ENCODE data around the gene FLT3. TPM values are rescaled to one million over a fixed set of nuclear protein-coding genes. Genes with fewer than 3 reads are reported as not detected.

FLT3 gene
- total and polyA plus RNA-seq, 2 of the 13 experiments (the other 11 are each of a cell fraction or from before 2014, with no cell fraction given): not detected

DNA sequence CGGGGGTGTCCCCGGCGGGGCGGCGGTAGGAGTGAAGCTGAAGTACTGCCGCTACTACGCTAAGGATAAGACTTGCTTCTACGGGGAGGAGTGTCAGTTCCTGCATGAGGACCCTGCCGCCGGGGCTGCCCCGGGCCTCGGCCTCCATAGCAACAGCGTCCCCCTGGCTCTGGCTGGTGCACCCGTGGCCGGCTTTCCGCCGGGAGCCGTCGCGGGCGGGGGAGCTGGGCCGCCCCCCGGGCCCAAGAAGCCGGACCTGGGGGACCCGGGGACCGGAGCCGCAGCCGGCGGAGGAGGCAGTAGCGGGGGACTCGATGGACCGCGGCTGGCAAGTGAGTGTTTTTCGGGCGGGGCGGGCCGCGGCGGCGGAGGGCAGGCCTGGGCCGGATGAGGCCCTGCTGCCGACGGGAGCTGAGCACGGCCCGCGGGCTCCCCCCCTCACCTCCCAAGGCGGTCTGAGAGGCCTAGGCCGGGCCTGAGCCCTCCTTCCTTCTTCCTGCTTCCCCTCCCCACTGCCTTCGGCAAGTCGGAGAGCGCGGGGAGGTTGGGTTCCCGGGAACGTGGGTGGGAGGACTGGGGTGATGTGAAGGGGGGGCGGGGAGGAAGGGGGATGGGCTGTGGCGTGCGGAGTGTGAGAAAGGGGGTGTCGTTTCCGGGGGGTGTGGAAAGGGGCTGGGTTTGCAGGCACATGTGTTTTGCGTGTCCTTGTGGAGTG, 38.5 kb upstream of the FLT3 start (continued):
- no peak for TF ChIP-seq ZBTB44 (CRISPR knock-in tag; IDR thresholded peaks at IDR 0.05)
- TF ChIP-seq GABPA (IDR thresholded peaks at IDR 0.05; ENCODE audit: low read depth, low read length): no peak; the same call in none of the 2 replicates
- TF ChIP-seq GABPA (CRISPR knock-in tag; IDR thresholded peaks at IDR 0.05; ENCODE audit: low read depth): peak; percentile 76
- no peak for TF ChIP-seq ZNF564 (CRISPR knock-in tag; IDR thresholded peaks at IDR 0.05)
- no peak for TF ChIP-seq KDM1A (CRISPR knock-in tag; IDR thresholded peaks at IDR 0.05)
- no peak for TF ChIP-seq SIN3B (IDR thresholded peaks at IDR 0.05; ENCODE audit: low read length)
- no peak for TF ChIP-seq ZNF274 (CRISPR knock-in tag; IDR thresholded peaks at IDR 0.05)
- TF ChIP-seq GRHL1 (CRISPR knock-in tag; conservative IDR thresholded peaks at IDR 0.05): no peak
- TF ChIP-seq SATB2 (CRISPR knock-in tag; IDR thresholded peaks at IDR 0.05): no peak
- no peak for TF ChIP-seq SCMH1 (CRISPR knock-in tag; IDR thresholded peaks at IDR 0.05; ENCODE audit: borderline replicate concordance)
- TF ChIP-seq NFIB (CRISPR knock-in tag; IDR thresholded peaks at IDR 0.05; ENCODE audit: borderline replicate concordance): no peak
- no peak for TF ChIP-seq ZNF576 (CRISPR knock-in tag; IDR thresholded peaks at IDR 0.05)
- TF ChIP-seq NCOA1 (CRISPR knock-in tag; IDR thresholded peaks at IDR 0.05): no peak
- TF ChIP-seq, protein P1, sequence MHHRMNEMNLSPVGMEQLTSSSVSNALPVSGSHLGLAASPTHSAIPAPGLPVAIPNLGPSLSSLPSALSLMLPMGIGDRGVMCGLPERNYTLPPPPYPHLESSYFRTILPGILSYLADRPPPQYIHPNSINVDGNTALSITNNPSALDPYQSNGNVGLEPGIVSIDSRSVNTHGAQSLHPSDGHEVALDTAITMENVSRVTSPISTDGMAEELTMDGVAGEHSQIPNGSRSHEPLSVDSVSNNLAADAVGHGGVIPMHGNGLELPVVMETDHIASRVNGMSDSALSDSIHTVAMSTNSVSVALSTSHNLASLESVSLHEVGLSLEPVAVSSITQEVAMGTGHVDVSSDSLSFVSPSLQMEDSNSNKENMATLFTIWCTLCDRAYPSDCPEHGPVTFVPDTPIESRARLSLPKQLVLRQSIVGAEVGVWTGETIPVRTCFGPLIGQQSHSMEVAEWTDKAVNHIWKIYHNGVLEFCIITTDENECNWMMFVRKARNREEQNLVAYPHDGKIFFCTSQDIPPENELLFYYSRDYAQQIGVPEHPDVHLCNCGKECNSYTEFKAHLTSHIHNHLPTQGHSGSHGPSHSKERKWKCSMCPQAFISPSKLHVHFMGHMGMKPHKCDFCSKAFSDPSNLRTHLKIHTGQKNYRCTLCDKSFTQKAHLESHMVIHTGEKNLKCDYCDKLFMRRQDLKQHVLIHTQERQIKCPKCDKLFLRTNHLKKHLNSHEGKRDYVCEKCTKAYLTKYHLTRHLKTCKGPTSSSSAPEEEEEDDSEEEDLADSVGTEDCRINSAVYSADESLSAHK (CRISPR knock-in tag; IDR thresholded peaks at IDR 0.05; ENCODE audit: borderline replicate concordance): no peak
- TF ChIP-seq GABPB1 (CRISPR knock-in tag; IDR thresholded peaks at IDR 0.05): peak; percentile 34
- TF ChIP-seq FOXK1 (CRISPR knock-in tag; IDR thresholded peaks at IDR 0.05; ENCODE audit: borderline replicate concordance, low read depth): no peak
- TF ChIP-seq FOXP1 (IDR thresholded peaks at IDR 0.05): no peak
- TF ChIP-seq FOXP1 (CRISPR knock-in tag; IDR thresholded peaks at IDR 0.05): no peak
- TF ChIP-seq SP140L (CRISPR knock-in tag; IDR thresholded peaks at IDR 0.05; ENCODE audit: borderline replicate concordance): no peak
- TF ChIP-seq, protein P2, sequence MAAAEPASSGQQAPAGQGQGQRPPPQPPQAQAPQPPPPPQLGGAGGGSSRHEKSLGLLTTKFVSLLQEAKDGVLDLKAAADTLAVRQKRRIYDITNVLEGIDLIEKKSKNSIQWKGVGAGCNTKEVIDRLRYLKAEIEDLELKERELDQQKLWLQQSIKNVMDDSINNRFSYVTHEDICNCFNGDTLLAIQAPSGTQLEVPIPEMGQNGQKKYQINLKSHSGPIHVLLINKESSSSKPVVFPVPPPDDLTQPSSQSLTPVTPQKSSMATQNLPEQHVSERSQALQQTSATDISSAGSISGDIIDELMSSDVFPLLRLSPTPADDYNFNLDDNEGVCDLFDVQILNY (CRISPR knock-in tag; conservative IDR thresholded peaks at IDR 0.05): no peak
- no peak for TF ChIP-seq HNRNPUL1 (IDR thresholded peaks at IDR 0.05; ENCODE audit: low read depth, low read length)
- TF ChIP-seq ZNF136 (CRISPR knock-in tag; IDR thresholded peaks at IDR 0.05; ENCODE audit: low read depth): no peak
- TF ChIP-seq ZNF557 (CRISPR knock-in tag; IDR thresholded peaks at IDR 0.05): no peak
- no peak for TF ChIP-seq ZFP36 (IDR thresholded peaks at IDR 0.05; ENCODE audit: borderline replicate concordance, low read depth, low read length, partially characterized antibody)
- no peak for TF ChIP-seq NBN (conservative IDR thresholded peaks at IDR 0.05)
- no peak for TF ChIP-seq CEBPG (CRISPR knock-in tag; IDR thresholded peaks at IDR 0.05)
- TF ChIP-seq RFX1 (IDR thresholded peaks at IDR 0.05): peak; percentile 48; the same call in 1 of the 2 replicates
